Hepatocyte (in vitro differentiated cells): ENCODE results near the gene PAAF1. TPM values are rescaled to one million over a fixed set of nuclear protein-coding genes. Genes with fewer than 3 reads are reported as not detected.

Experiments
- DNase-seq: peaks from one replicate; pipeline ENCODE4 v3.0.0-alpha.2; 2016; ENCODE audit warnings: low spot score
- H2AFZ ChIP-seq: fragments of 200-600 bp; sonication (generic); 2 replicates; pipeline ENCODE4 v1.6.0; 2016; ENCODE audit warnings: antibody characterized with exemption, mild to moderate bottlenecking
- H3K27ac ChIP-seq: fragments of 200-600 bp; sonication (generic); 2 replicates; pipeline ENCODE4 v1.5.1; 2016; ENCODE audit warnings: mild to moderate bottlenecking
- H3K27me3 ChIP-seq: fragments of 200-600 bp; sonication (generic); 2 replicates; pipeline ENCODE4 v1.6.1; 2016
- H3K36me3 ChIP-seq: fragments of 200-600 bp; sonication (generic); replicated peaks from 2 replicates; pipeline ENCODE4 v1.5.1; 2016; ENCODE audit warnings: low read depth; ENCODE audit not compliant: insufficient read depth
- H3K4me1 ChIP-seq: fragments of 200-600 bp; sonication (generic); 2 replicates; pipeline ENCODE4 v1.5.1; 2016; ENCODE audit warnings: mild to moderate bottlenecking, moderate library complexity; ENCODE audit not compliant: insufficient read depth
- H3K4me2 ChIP-seq: fragments of 200-600 bp; sonication (generic); 2 replicates; pipeline ENCODE4 v1.6.0; 2016
- H3K4me3 ChIP-seq: fragments of 200-600 bp; sonication (generic); 2 replicates; pipeline ENCODE4 v1.5.1; 2016; ENCODE audit warnings: mild to moderate bottlenecking
- H3K79me2 ChIP-seq: fragments of 200-600 bp; sonication (generic); 2 replicates; pipeline ENCODE4 v1.6.0; 2017; ENCODE audit warnings: mild to moderate bottlenecking
- H3K9me2 ChIP-seq: fragments of 200-600 bp; sonication (generic); replicated peaks from 2 replicates; pipeline ENCODE4 v1.6.0; 2017; ENCODE audit warnings: mild to moderate bottlenecking; ENCODE audit not compliant: insufficient read depth
- H3K9me3 ChIP-seq: fragments of 200-600 bp; sonication (generic); 2 replicates; pipeline ENCODE4 v1.5.1; 2016; ENCODE audit warnings: low read depth, mild to moderate bottlenecking
- H4K20me1 ChIP-seq: fragments of 200-600 bp; sonication (generic); 2 replicates; pipeline ENCODE4 v1.6.0; 2016; ENCODE audit warnings: mild to moderate bottlenecking; ENCODE audit not compliant: insufficient read depth, poor library complexity, severe bottlenecking
- CTCF ChIP-seq: fragments of 200-600 bp; sonication (generic); IDR thresholded peaks from 2 replicates; pipeline ENCODE4 v1.5.1; 2016; ENCODE audit warnings: antibody characterized with exemption, mild to moderate bottlenecking; ENCODE audit not compliant: poor library complexity
- EZH2 ChIP-seq: fragments of 200-600 bp; sonication (generic); IDR thresholded peaks from 2 replicates; pipeline ENCODE4 v1.6.1; 2016; ENCODE audit warnings: antibody characterized with exemption, mild to moderate bottlenecking, borderline replicate concordance
- EZH2phosphoT487 ChIP-seq: fragments of 200-600 bp; sonication (generic); IDR thresholded peaks from one replicate; pipeline ENCODE4 v1.6.1; 2018; ENCODE audit warnings: antibody characterized with exemption, mild to moderate bottlenecking, low read depth, moderate library complexity; ENCODE audit not compliant: unreplicated experiment, severe bottlenecking
- WGBS: methylation state at CpG from one replicate; pipeline ENCODE4 v1.1.6; 2016; ENCODE audit warnings: low lambda C conversion rate; ENCODE audit errors: missing lambda C conversion rate; 5-methylcytosine and 5-hydroxymethylcytosine counted together
- polyA plus RNA-seq: library from polyadenylated mRNA; unstranded; fragments of >200 nt; fragmentation: Nextera tagmentation; extraction: Ambion mirVana; gene quantifications from 2 replicates; pipeline ENCODE4 v1.2.1, GENCODE V29; 2016
- total RNA-seq: library from RNA; depleted of rRNA; stranded (reverse); fragments of >200 nt; gene quantifications from 2 replicates; pipeline ENCODE4 v1.2.3, GENCODE V29; 2014

Gene PAAF1
- total and polyA plus RNA-seq, 2 experiments from 2014 or later, result 16.0 to 31.0 TPM

- TF ChIP-seq EZH2 (no peak), CTCF (no peak), EZH2phosphoT487 (no peak)
- Histone ChIP-seq H3K36me3 (no peaks in the 10 kb centered on the region), H4K20me1 (no peaks in the 10 kb centered on the region), H2AFZ (no peak overlapping the region), H3K9me2 (no peaks in the 10 kb centered on the region), H3K9me3 (no peaks in the 10 kb centered on the region), H3K27ac (no peak overlapping the region), H3K4me2 (no peak overlapping the region), H3K4me1 (no peaks in the 10 kb centered on the region), H3K27me3 (no peaks in the 10 kb centered on the region), H3K79me2 (no peaks in the 10 kb centered on the region), H3K4me3 (no peak overlapping the region)
- WGBS, result 83% methylated on average over 15 of the region's 15 CpGs
- DNase-seq, result no peak
These were observed 91.7 kb downstream of the PAAF1 start for GRCh38 chr11:73968356-73968966.

- Histone ChIP-seq H3K36me3 (no peaks in the 10 kb centered on the region), H3K27ac (no peak overlapping the region), H4K20me1 (no peaks in the 10 kb centered on the region), H3K4me2 (no peak overlapping the region), H3K4me1 (no peaks in the 10 kb centered on the region), H2AFZ (no peak overlapping the region), H3K9me3 (no peaks in the 10 kb centered on the region), H3K79me2 (no peaks in the 10 kb centered on the region), H3K4me3 (no peak overlapping the region), H3K9me2 (no peaks in the 10 kb centered on the region), H3K27me3 (no peaks in the 10 kb centered on the region)
- no peak for DNase-seq
- WGBS, result 88% methylated on average over 2 of the region's 2 CpGs
- TF ChIP-seq CTCF (no peak), EZH2 (no peak), EZH2phosphoT487 (no peak)
These were observed 92.3 kb downstream of the PAAF1 start for GRCh38 chr11:73969091-73969490.

GRCh38 chr11:73969991-73970800, 93.4 kb downstream of the PAAF1 start:
- Histone ChIP-seq H4K20me1 (no peaks in the 10 kb centered on the region), H2AFZ (no peak overlapping the region), H3K79me2 (no peaks in the 10 kb centered on the region), H3K9me3 (no peaks in the 10 kb centered on the region), H3K36me3 (no peaks in the 10 kb centered on the region), H3K9me2 (no peaks in the 10 kb centered on the region), H3K4me1 (no peaks in the 10 kb centered on the region), H3K4me2 (no peak overlapping the region), H3K4me3 (no peak overlapping the region), H3K27me3 (no peaks in the 10 kb centered on the region), H3K27ac (no peak overlapping the region)
- 81% methylated on average over 13 of the region's 13 CpGs for WGBS
- TF ChIP-seq EZH2phosphoT487 (no peak), EZH2 (no peak), CTCF (no peak)
- DNase-seq, result no peak
